Hepatocyte (in vitro differentiated cells): ENCODE results near the gene APEX1.

Source experiments
- EZH2 ChIP-seq: fragments of 200-600 bp; sonication (generic); IDR thresholded peaks from 2 replicates; pipeline ENCODE4 v1.6.1; 2016; ENCODE audit warnings: antibody characterized with exemption, mild to moderate bottlenecking, borderline replicate concordance
- TF ChIP-seq, protein P1 (sequence below): fragments of 200-600 bp; sonication (generic); IDR thresholded peaks from 2 replicates; pipeline ENCODE4 v1.5.1; 2016; ENCODE audit warnings: antibody characterized with exemption, mild to moderate bottlenecking; ENCODE audit not compliant: poor library complexity

DNA sequence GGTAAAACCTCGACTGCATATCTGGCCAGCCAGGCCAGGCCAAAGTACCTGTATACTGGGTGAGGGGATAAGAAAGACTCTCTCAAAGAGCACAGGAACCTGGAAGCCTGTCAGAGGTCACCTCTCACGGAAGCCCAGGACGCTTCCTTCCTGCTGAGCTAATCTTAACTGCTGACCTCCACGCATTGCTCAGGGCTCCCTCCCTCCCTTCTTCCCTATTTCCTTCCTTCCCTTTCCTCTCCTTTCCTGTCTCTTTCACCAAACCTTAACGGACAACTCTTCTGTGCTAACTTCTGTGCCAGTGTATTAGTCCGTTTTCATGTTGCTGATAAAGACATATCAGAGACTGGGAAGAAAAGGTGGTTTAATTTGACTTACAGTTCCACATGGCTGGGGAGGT, 35.5 kb downstream of the APEX1 start:
- no peak for TF ChIP-seq EZH2
- TF ChIP-seq, protein P1, sequence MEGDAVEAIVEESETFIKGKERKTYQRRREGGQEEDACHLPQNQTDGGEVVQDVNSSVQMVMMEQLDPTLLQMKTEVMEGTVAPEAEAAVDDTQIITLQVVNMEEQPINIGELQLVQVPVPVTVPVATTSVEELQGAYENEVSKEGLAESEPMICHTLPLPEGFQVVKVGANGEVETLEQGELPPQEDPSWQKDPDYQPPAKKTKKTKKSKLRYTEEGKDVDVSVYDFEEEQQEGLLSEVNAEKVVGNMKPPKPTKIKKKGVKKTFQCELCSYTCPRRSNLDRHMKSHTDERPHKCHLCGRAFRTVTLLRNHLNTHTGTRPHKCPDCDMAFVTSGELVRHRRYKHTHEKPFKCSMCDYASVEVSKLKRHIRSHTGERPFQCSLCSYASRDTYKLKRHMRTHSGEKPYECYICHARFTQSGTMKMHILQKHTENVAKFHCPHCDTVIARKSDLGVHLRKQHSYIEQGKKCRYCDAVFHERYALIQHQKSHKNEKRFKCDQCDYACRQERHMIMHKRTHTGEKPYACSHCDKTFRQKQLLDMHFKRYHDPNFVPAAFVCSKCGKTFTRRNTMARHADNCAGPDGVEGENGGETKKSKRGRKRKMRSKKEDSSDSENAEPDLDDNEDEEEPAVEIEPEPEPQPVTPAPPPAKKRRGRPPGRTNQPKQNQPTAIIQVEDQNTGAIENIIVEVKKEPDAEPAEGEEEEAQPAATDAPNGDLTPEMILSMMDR: no peak
